Endothelial cell of umbilical vein (primary cell): ENCODE data around the gene CNKSR2. TPM values are rescaled to one million over a fixed set of nuclear protein-coding genes. Genes with fewer than 3 reads are reported as not detected.

Experiments used
- BruUV-seq: library from RNA; stranded (reverse); fragments of 400-500 nt; replicated peaks from 2 replicates; lab custom pipeline; 2021; lab: Mats Ljungman, UMichigan
- CTCF ChIA-PET: fragments of 300-600, 350-600 bp; sonication (Branson Sonifier 250); formaldehyde crosslinking; loops from one replicate; lab custom pipeline; 2021; ENCODE audit warnings: antibody characterized with exemption, inconsistent platforms; lab: Charles Lee
- POLR2A ChIA-PET: fragments of 300-600, 350-600 bp; sonication (Branson Sonifier 250); formaldehyde crosslinking; loops from one replicate; lab custom pipeline; 2021; ENCODE audit warnings: antibody characterized with exemption, inconsistent platforms; lab: Charles Lee
- DNase-seq: peaks from one replicate; pipeline ENCODE4 v3.0.0-alpha.2; 2011; ENCODE audit warnings: low read depth, low spot score
- FAIRE-seq: peaks from 2 replicates; lab custom pipeline; 2011; peaks lifted over from hg19 to GRCh38; lab: Jason Lieb, UNC
- H2AFZ ChIP-seq: 2 replicates; pipeline ENCODE4 v1.6.0; 2012; ENCODE audit warnings: low read depth, low read length, control low read depth, inconsistent platforms
- H3K27ac ChIP-seq: 2 replicates; pipeline ENCODE4 v1.5.1; 2011; ENCODE audit warnings: low read depth, mild to moderate bottlenecking, control low read depth, low read length, moderate library complexity; ENCODE audit not compliant: insufficient read depth
- H3K27me3 ChIP-seq, 2 experiments: 2 replicates each; pipeline versions ENCODE4 v1.6.0 to v1.6.1; 2011; ENCODE audit warnings: low read length in 2 of 2, mixed read lengths in 1 of 2; ENCODE audit not compliant: control insufficient read depth in 2 of 2, insufficient read depth in 2 of 2
- H3K36me3 ChIP-seq, 2 experiments: 2 replicates in 1 of 2; 3 replicates in 1 of 2; pipeline ENCODE4 v1.5.1; 2011; ENCODE audit warnings: low read length in 2 of 2, mild to moderate bottlenecking in 1 of 2, moderate library complexity in 1 of 2; ENCODE audit not compliant: control insufficient read depth in 2 of 2, insufficient read depth in 2 of 2; ENCODE audit errors: extremely low read depth in 1 of 2
- H3K4me1 ChIP-seq: 3 replicates; pipeline ENCODE4 v1.5.1; 2011; ENCODE audit warnings: mild to moderate bottlenecking, low read length; ENCODE audit not compliant: control insufficient read depth, insufficient read depth; ENCODE audit errors: extremely low read depth
- H3K4me2 ChIP-seq: 2 replicates; pipeline ENCODE4 v1.6.1; 2011; ENCODE audit warnings: low read length, control low read depth, mixed read lengths; ENCODE audit not compliant: insufficient read depth
- H3K4me3 ChIP-seq, 3 experiments: fragments of 200-600 bp in 1 of 3; sonication (generic), shearing (Covaris generic) in 1 of 3; replicated peaks in 1 of 3; 2 replicates each; pipeline ENCODE4 v1.5.1; 2011 to 2016; ENCODE audit warnings: control low read depth in 3 of 3, low read length in 3 of 3, mild to moderate bottlenecking in 2 of 3, inconsistent platforms in 1 of 3, low read depth in 1 of 3, moderate library complexity in 1 of 3; ENCODE audit not compliant: insufficient read depth in 1 of 3
- H3K79me2 ChIP-seq: 2 replicates; pipeline ENCODE4 v1.6.0; 2012; ENCODE audit warnings: low read length, inconsistent platforms; ENCODE audit not compliant: control insufficient read depth, insufficient read depth
- H3K9ac ChIP-seq: replicated peaks from 2 replicates; pipeline ENCODE3; 2011; ENCODE audit warnings: low read length, control low read depth; ENCODE audit not compliant: insufficient read depth; ENCODE audit errors: extremely low read depth
- H3K9me1 ChIP-seq: replicated peaks from 3 replicates; pipeline ENCODE4 v1.6.0; 2011; ENCODE audit warnings: mild to moderate bottlenecking, low read length; ENCODE audit not compliant: control insufficient read depth, insufficient read depth; ENCODE audit errors: extremely low read depth
- H3K9me3 ChIP-seq: replicated peaks from 2 replicates; pipeline ENCODE4 v1.5.1; 2012; ENCODE audit warnings: low read length, inconsistent platforms; ENCODE audit not compliant: control insufficient read depth, insufficient read depth
- H4K20me1 ChIP-seq: replicated peaks from 2 replicates; pipeline ENCODE3; 2011; ENCODE audit warnings: mild to moderate bottlenecking, low read length; ENCODE audit not compliant: control insufficient read depth, insufficient read depth; ENCODE audit errors: extremely low read depth
- EZH2 ChIP-seq: IDR thresholded peaks from 2 replicates; pipeline ENCODE4 v1.6.1; 2012; ENCODE audit warnings: borderline replicate concordance, low read depth, mild to moderate bottlenecking, moderate library complexity, low read length, inconsistent platforms; ENCODE audit not compliant: severe bottlenecking
- FOS ChIP-seq: IDR thresholded peaks from 2 replicates; pipeline ENCODE4 v1.6.1; 2011; ENCODE audit warnings: mild to moderate bottlenecking, low read length, moderate library complexity, borderline replicate concordance; ENCODE audit not compliant: insufficient read depth
- GATA2 ChIP-seq: IDR thresholded peaks from 2 replicates; pipeline ENCODE4 v1.7.0; 2011; ENCODE audit warnings: low read depth, mild to moderate bottlenecking, moderate library complexity, mixed read lengths, low read length; ENCODE audit not compliant: insufficient read length, insufficient read depth
- JUN ChIP-seq: IDR thresholded peaks from 2 replicates; pipeline ENCODE4 v1.6.1; 2011; ENCODE audit warnings: borderline replicate concordance, low read depth; ENCODE audit not compliant: insufficient read length, insufficient read depth
- MYC ChIP-seq: IDR thresholded peaks from one replicate; pipeline ENCODE4 v1.6.1; 2011; ENCODE audit warnings: mild to moderate bottlenecking, low read depth, low read length
- POLR2A ChIP-seq: IDR thresholded peaks from 2 replicates; pipeline ENCODE4 v1.6.1; 2012; ENCODE audit warnings: low read depth, mild to moderate bottlenecking, control low read depth, low read length
- POLR2AphosphoS5 ChIP-seq: IDR thresholded peaks from 2 replicates; pipeline ENCODE4 v1.6.1; 2012; ENCODE audit warnings: low read depth, mild to moderate bottlenecking, control low read depth, low read length, moderate library complexity; ENCODE audit not compliant: insufficient read depth
- dilution Hi-C: fragments of 300-500 bp; cut with MboI; formaldehyde crosslinking; loops from one replicate; pipeline ENCODE4 v1.15.0; 2019; ENCODE audit warnings: low sequenced_read_pairs; ENCODE audit not compliant: extremely low pct_ligation_motif_present
- intact Hi-C: fragments of 100-400 bp; cut with micrococcal nuclease; formaldehyde crosslinking; loops from one replicate; pipeline ENCODE4 v1.10.0; 2022
- polyA plus RNA-seq, 4 experiments: library from polyadenylated mRNA; depleted of rRNA in 3 of 4; stranded (reverse) in 3 of 4; unstranded in 1 of 4; fragments of >200 nt; gene quantifications; 2 replicates each; pipeline versions ENCODE4 v1.2.1 to v1.2.3, GENCODE V29; 2011 to 2012; ENCODE audit warnings: missing spikeins in 1 of 4
- total RNA-seq: library from RNA; stranded (reverse); gene quantifications from 2 replicates; pipeline ENCODE4 v1.2.3, GENCODE V29; 2021
- TF ChIP-seq, protein P1 (sequence below): IDR thresholded peaks from 2 replicates; pipeline ENCODE4 v1.6.1; 2011; ENCODE audit not compliant: insufficient read depth, insufficient read length
- TF ChIP-seq, protein P2 (sequence below), 2 donors: IDR thresholded peaks; 1 replicate in 1 of 2; 2 replicates in 1 of 2; pipeline ENCODE4 v1.5.1; 2011; ENCODE audit warnings: low read length in 2 of 2, mild to moderate bottlenecking in 2 of 2, moderate library complexity in 2 of 2, control low read depth in 1 of 2, inconsistent platforms in 1 of 2, low read depth in 1 of 2; ENCODE audit not compliant: insufficient read depth in 1 of 2; ENCODE audit errors: extremely low read depth in 1 of 2

The CNKSR2 gene
- total and polyA plus RNA-seq, 2 donors (not counting 3 experiments of a cell fraction or from before 2014, with no cell fraction given): 0.13 TPM; not detected in 1

- no peak overlapping the region for H3K4me3 ChIP-seq
- DNase-seq: no peak
- no peaks in the 10 kb centered on the region for H3K9me3 ChIP-seq
- intact Hi-C loops (no loop called here), dilution Hi-C loops (no loop called here)
- no peaks in the 10 kb centered on the region for H3K79me2 ChIP-seq
- no peak overlapping the region for H3K27ac ChIP-seq
- no peak overlapping the region for H3K4me2 ChIP-seq
- H2AFZ ChIP-seq: no peak overlapping the region
- no peaks in the 10 kb centered on the region for H4K20me1 ChIP-seq
- TF ChIP-seq MYC (no peak), POLR2A (no peak), EZH2 (no peak), GATA2 (no peak), JUN (no peak), POLR2AphosphoS5 (no peak), FOS (no peak)
- TF ChIP-seq, protein P1, sequence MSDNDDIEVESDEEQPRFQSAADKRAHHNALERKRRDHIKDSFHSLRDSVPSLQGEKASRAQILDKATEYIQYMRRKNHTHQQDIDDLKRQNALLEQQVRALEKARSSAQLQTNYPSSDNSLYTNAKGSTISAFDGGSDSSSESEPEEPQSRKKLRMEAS: no peak
- TF ChIP-seq, protein P2, sequence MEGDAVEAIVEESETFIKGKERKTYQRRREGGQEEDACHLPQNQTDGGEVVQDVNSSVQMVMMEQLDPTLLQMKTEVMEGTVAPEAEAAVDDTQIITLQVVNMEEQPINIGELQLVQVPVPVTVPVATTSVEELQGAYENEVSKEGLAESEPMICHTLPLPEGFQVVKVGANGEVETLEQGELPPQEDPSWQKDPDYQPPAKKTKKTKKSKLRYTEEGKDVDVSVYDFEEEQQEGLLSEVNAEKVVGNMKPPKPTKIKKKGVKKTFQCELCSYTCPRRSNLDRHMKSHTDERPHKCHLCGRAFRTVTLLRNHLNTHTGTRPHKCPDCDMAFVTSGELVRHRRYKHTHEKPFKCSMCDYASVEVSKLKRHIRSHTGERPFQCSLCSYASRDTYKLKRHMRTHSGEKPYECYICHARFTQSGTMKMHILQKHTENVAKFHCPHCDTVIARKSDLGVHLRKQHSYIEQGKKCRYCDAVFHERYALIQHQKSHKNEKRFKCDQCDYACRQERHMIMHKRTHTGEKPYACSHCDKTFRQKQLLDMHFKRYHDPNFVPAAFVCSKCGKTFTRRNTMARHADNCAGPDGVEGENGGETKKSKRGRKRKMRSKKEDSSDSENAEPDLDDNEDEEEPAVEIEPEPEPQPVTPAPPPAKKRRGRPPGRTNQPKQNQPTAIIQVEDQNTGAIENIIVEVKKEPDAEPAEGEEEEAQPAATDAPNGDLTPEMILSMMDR (IDR thresholded peaks at IDR 0.05; ENCODE audit: extremely low read depth in 1 of 2, insufficient read depth in 1 of 2, low read depth in 1 of 2, low read length in 2 of 2): no peak
- BruUV-seq: no TSS peak
- no peaks in the 10 kb centered on the region for H3K36me3 ChIP-seq
- no peaks in the 10 kb centered on the region for H3K27me3 ChIP-seq
- H3K9me1 ChIP-seq: no peaks in the 10 kb centered on the region
- ChIA-PET POLR2A (no interaction called here), CTCF (no interaction called here)
- FAIRE-seq: no peak
- H3K9ac ChIP-seq: no peak overlapping the region
- H3K4me1 ChIP-seq: no peaks in the 10 kb centered on the region
Observed at GRCh38 chrX:21559417-21559816, 185.2 kb downstream of the CNKSR2 start.
